ENCODE data around the gene TMPRSS4. TPM values are rescaled to one million over a fixed set of nuclear protein-coding genes. Genes with fewer than 3 reads are reported as not detected.

The TMPRSS4 gene
- total RNA-seq, 1 donor from 2014 or later: not detected

DNA sequence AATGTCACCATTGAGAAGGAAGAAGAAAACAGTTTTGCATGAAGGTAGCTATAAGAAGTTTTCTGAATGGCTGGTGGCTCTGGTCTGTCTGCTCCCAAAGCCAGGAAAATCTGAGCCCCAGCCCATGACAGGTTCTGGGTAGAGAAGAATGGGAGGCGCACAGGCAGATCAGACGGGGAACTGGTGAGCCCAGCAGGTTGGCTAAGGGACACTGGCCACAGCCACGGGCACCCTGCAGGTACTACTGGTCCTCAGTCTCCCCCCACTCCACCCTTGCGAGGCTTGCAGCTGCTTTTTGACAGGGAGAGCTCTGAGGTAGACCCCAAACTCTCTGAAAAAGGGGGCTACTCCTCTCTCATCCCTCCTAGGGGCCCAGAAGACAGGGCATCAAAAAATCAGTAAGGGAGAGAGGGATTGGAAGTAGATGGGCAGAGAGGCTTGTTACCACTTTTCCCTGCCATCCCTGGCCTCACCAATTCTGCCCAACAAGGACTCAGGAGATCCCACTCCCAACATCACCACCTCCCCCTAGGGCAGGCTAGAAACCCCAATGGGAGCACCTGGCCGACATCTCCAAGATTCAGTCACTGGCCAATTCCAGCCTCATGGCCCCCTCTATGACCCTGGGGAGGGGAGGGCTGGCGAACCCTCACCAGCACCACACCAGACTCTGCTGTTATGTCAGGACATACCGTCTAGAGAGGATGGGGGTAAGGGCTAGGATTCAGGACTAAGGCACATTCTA is 58.3 kb downstream of the TMPRSS4 start:
- TF ChIP-seq CTCF (IDR thresholded peaks at IDR 0.05; ENCODE audit: unreplicated experiment): no peak

DNA sequence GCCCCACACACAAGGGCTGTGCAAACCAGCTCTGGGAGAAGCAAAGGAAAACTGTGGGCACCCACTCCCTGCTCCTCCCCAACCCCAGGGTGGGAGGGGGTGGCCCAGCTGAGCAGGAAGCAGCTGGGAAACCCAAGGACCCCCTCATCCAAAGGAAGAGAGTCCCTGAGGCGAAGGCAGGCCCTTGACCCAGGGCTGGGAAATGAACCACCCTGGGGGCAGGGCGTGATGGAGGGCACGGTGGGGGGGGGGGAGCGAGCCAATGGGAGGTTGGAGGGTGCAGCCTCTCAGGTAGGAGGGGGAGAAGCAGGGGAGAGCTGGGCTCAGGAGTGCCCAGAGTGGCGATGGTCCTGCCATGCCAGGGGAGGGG is 58.9 kb downstream of the TMPRSS4 start:
- H3K4me3 Mint-ChIP-seq (ENCODE audit: unreplicated experiment): no peak overlapping the region
- no peak overlapping the region for H3K27ac Mint-ChIP-seq (ENCODE audit: unreplicated experiment)

More for the DNA sequence above, 58.3 kb downstream of the TMPRSS4 start:
- Mint-ChIP-seq H3K27ac (ENCODE audit: unreplicated experiment) (no peak overlapping the region), H3K4me3 (ENCODE audit: unreplicated experiment) (no peak overlapping the region), H3K9me3 (ENCODE audit: unreplicated experiment) (no peaks in the 10 kb centered on the region), H3K36me3 (ENCODE audit: low read depth, unreplicated experiment) (no peaks in the 10 kb centered on the region), H3K4me1 (ENCODE audit: unreplicated experiment) (peaks cover 7% of the 10 kb centered on the region), H3K27me3 (ENCODE audit: unreplicated experiment) (peaks cover 6% of the 10 kb centered on the region)
- no peak for DNase-seq (ENCODE audit: low spot score)

GRCh38 chr11:118136341-118136740 is 59.5 kb downstream of the TMPRSS4 start:
- DNase-seq (ENCODE audit: low spot score): no peak
- H3K9me3 Mint-ChIP-seq (ENCODE audit: unreplicated experiment): no peaks in the 10 kb centered on the region
- H3K36me3 Mint-ChIP-seq (ENCODE audit: low read depth, unreplicated experiment): no peaks in the 10 kb centered on the region
- H3K27me3 Mint-ChIP-seq (ENCODE audit: unreplicated experiment): peaks cover 7% of the 10 kb centered on the region
- TF ChIP-seq CTCF (IDR thresholded peaks at IDR 0.05; ENCODE audit: unreplicated experiment): no peak
- peaks cover 7% of the 10 kb centered on the region for H3K4me1 Mint-ChIP-seq (ENCODE audit: unreplicated experiment)
- no peak overlapping the region for H3K4me3 Mint-ChIP-seq (ENCODE audit: unreplicated experiment)
- no peak overlapping the region for H3K27ac Mint-ChIP-seq (ENCODE audit: unreplicated experiment)

More for the DNA sequence above, 58.9 kb downstream of the TMPRSS4 start:
- DNase-seq (ENCODE audit: low spot score): no peak
- Mint-ChIP-seq H3K4me1 (ENCODE audit: unreplicated experiment) (peaks cover 7% of the 10 kb centered on the region), H3K27me3 (ENCODE audit: unreplicated experiment) (peaks cover 7% of the 10 kb centered on the region), H3K9me3 (ENCODE audit: unreplicated experiment) (no peaks in the 10 kb centered on the region), H3K36me3 (ENCODE audit: low read depth, unreplicated experiment) (no peaks in the 10 kb centered on the region)
- TF ChIP-seq CTCF (IDR thresholded peaks at IDR 0.05; ENCODE audit: unreplicated experiment): no peak

GRCh38 chr11:118136801-118137200 is 59.9 kb downstream of the TMPRSS4 start:
- H3K27me3 Mint-ChIP-seq (ENCODE audit: unreplicated experiment): peaks cover 7% of the 10 kb centered on the region
- no peaks in the 10 kb centered on the region for H3K9me3 Mint-ChIP-seq (ENCODE audit: unreplicated experiment)
- no peak for TF ChIP-seq CTCF (IDR thresholded peaks at IDR 0.05; ENCODE audit: unreplicated experiment)
- H3K4me1 Mint-ChIP-seq (ENCODE audit: unreplicated experiment): peaks cover 7% of the 10 kb centered on the region
- no peak for DNase-seq (ENCODE audit: low spot score)
- H3K4me3 Mint-ChIP-seq (ENCODE audit: unreplicated experiment): no peak overlapping the region
- no peaks in the 10 kb centered on the region for H3K36me3 Mint-ChIP-seq (ENCODE audit: low read depth, unreplicated experiment)
- H3K27ac Mint-ChIP-seq (ENCODE audit: unreplicated experiment): no peak overlapping the region

DNA sequence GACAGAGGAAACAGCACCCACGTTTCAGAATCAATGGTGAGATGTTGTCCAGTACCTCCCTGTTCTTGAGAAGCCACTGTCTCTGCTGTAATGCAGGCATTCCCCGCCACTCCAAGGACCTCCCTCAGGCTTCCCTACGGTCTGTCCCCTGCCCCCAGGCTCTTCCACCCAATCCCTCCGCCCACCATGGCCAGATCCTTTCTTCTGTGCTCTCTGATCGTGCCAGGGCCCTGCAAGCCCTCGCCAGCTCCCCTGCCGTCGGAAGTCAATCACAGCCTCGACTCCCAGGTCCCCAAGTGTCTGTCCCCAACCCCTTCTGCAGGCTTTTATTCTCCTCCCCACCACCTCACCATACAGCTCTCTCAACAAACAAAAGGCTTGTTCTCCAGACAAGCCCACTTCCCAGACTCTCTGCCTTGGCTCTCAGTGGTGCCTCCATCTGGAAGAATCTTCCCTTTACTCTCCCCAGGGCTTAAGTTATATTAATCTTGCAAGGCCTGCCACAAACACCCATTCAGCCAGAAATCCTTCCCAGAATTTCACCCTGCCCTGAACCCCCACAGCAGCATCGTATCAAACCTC is 62.1 kb downstream of the TMPRSS4 start:
- no peak overlapping the region for H3K27ac Mint-ChIP-seq (ENCODE audit: unreplicated experiment)
- H3K27me3 Mint-ChIP-seq (ENCODE audit: unreplicated experiment): peaks cover 9% of the 10 kb centered on the region
- DNase-seq (ENCODE audit: low spot score): no peak
- no peak overlapping the region for H3K4me3 Mint-ChIP-seq (ENCODE audit: unreplicated experiment)
- no peaks in the 10 kb centered on the region for H3K36me3 Mint-ChIP-seq (ENCODE audit: low read depth, unreplicated experiment)
- no peaks in the 10 kb centered on the region for H3K9me3 Mint-ChIP-seq (ENCODE audit: unreplicated experiment)
- peaks cover 7% of the 10 kb centered on the region for H3K4me1 Mint-ChIP-seq (ENCODE audit: unreplicated experiment)
- no peak for TF ChIP-seq CTCF (IDR thresholded peaks at IDR 0.05; ENCODE audit: unreplicated experiment)

Data from endothelial cell (in vitro differentiated cells).